GM23338 (cell line): Measurements from ENCODE around the gene KCNJ18. TPM values are rescaled to one million over a fixed set of nuclear protein-coding genes. Genes with fewer than 3 reads are reported as not detected.
"Not testable (repeated sequence)": the region's sequence is repeated elsewhere in the genome, so short reads cannot be mapped to it uniquely, and the experiment has no call there.

Experiments used
- ATAC-seq: fragments of 200-7000 bp; cut with Tn5 transposase; 3 replicates; pipeline ENCODE4 v1.9.1; 2020
- DNase-seq: peaks from one replicate; pipeline ENCODE4 v3.0.0-alpha.2; 2015; ENCODE audit warnings: low spot score
- H2AFZ ChIP-seq: fragments of 200-600 bp; sonication (generic); 2 replicates; pipeline ENCODE4 v1.8.0; 2016; ENCODE audit warnings: antibody characterized with exemption, mild to moderate bottlenecking, moderate library complexity
- H3F3A ChIP-seq: fragments of 200-600 bp; sonication (generic); replicated peaks from 2 replicates; pipeline ENCODE4 v1.8.0; 2017; ENCODE audit warnings: antibody characterized with exemption, mixed run types, low read depth
- H3K27ac ChIP-seq: fragments of 200-600 bp; sonication (generic); 2 replicates; pipeline ENCODE4 v1.6.1; 2016; ENCODE audit warnings: low read depth
- H3K27me3 ChIP-seq: fragments of 200-600 bp; sonication (generic); 2 replicates; pipeline ENCODE4 v1.8.0; 2016; ENCODE audit warnings: mild to moderate bottlenecking, mixed run types, moderate library complexity; ENCODE audit not compliant: insufficient read depth
- H3K36me3 ChIP-seq: fragments of 200-600 bp; sonication (generic); 2 replicates; pipeline ENCODE4 v1.8.0; 2016; ENCODE audit warnings: mild to moderate bottlenecking; ENCODE audit not compliant: insufficient read depth
- H3K4me1 ChIP-seq: fragments of 200-600 bp; sonication (generic); 2 replicates; pipeline ENCODE4 v1.8.0; 2016; ENCODE audit warnings: mild to moderate bottlenecking, moderate library complexity; ENCODE audit not compliant: insufficient read depth
- H3K4me2 ChIP-seq: fragments of 200-600 bp; sonication (generic); 2 replicates; pipeline ENCODE4 v1.7.1; 2017; ENCODE audit warnings: mixed run types
- H3K4me3 ChIP-seq: fragments of 200-600 bp; sonication (generic); 2 replicates; pipeline ENCODE4 v1.6.1; 2016; ENCODE audit warnings: mixed run types
- H3K79me2 ChIP-seq: fragments of 200-600 bp; sonication (generic); replicated peaks from 2 replicates; pipeline ENCODE4 v1.8.0; 2017; ENCODE audit warnings: mild to moderate bottlenecking; ENCODE audit not compliant: insufficient read depth
- H3K9me2 ChIP-seq: fragments of 200-600 bp; sonication (generic); 2 replicates; pipeline ENCODE4 v1.8.0; 2017; ENCODE audit not compliant: insufficient read depth
- H4K20me1 ChIP-seq: fragments of 200-600 bp; sonication (generic); replicated peaks from 2 replicates; pipeline ENCODE4 v1.8.0; 2017; ENCODE audit warnings: mild to moderate bottlenecking; ENCODE audit not compliant: insufficient read depth
- H3K27ac Mint-ChIP-seq: 2 replicates; pipeline ENCODE4 v1.8.0; 2020; ENCODE audit warnings: inconsistent platforms, mild to moderate bottlenecking, moderate library complexity, mixed read lengths
- H3K27me3 Mint-ChIP-seq: 3 replicates; pipeline ENCODE4 v1.8.0; 2022; ENCODE audit warnings: low read depth, mild to moderate bottlenecking, moderate library complexity, mixed read lengths, inconsistent platforms; ENCODE audit not compliant: insufficient read depth, poor library complexity
- H3K36me3 Mint-ChIP-seq: 3 replicates; pipeline ENCODE4 v1.8.0; 2021; ENCODE audit warnings: low read depth, mild to moderate bottlenecking, inconsistent platforms, moderate library complexity, mixed read lengths
- H3K4me1 Mint-ChIP-seq: 3 replicates; pipeline ENCODE4 v1.8.0; 2020; ENCODE audit warnings: mild to moderate bottlenecking, inconsistent platforms, mixed read lengths
- H3K4me3 Mint-ChIP-seq: 3 replicates; pipeline ENCODE4 v1.8.0; 2021; ENCODE audit warnings: moderate library complexity, mild to moderate bottlenecking, inconsistent platforms, mixed read lengths
- H3K9me3 Mint-ChIP-seq: 3 replicates; pipeline ENCODE4 v1.8.0; 2020; ENCODE audit warnings: moderate library complexity, mild to moderate bottlenecking, inconsistent platforms, mixed read lengths
- polyA plus RNA-seq: library from polyadenylated mRNA; unstranded; fragments of >200 nt; fragmentation: Nextera tagmentation; extraction: Ambion mirVana; gene quantifications from 2 replicates; pipeline ENCODE4 v1.2.1, GENCODE V29; 2016
- total RNA-seq: library from RNA; depleted of rRNA; stranded (reverse); fragments of >200 nt; shearing (Covaris generic); gene quantifications from 2 replicates; pipeline ENCODE4 v1.2.3, GENCODE V29; 2014

The KCNJ18 gene
- total and polyA plus RNA-seq, 2 experiments from 2014 or later = not detected

GRCh38 chr17:21656518-21657309 lies 35.6 kb upstream of the KCNJ18 start:
- H3K4me1 Mint-ChIP-seq, H3K27ac ChIP-seq, H3K79me2 ChIP-seq, H3K27me3 ChIP-seq, H3K36me3 ChIP-seq, H3K27me3 Mint-ChIP-seq, H4K20me1 ChIP-seq, H3K4me3 Mint-ChIP-seq, DNase-seq, ATAC-seq, H3K4me3 ChIP-seq, H3K27ac Mint-ChIP-seq, H2AFZ ChIP-seq, H3F3A ChIP-seq, H3K4me2 ChIP-seq, H3K4me1 ChIP-seq, H3K9me2 ChIP-seq: not testable (repeated sequence)
- Mint-ChIP-seq H3K9me3 (peaks cover 78% of the 10 kb centered on the region), H3K36me3 (peaks cover 18% of the 10 kb centered on the region; the same call in 2 of the 3 replicates)

- H4K20me1 ChIP-seq, H3K27ac ChIP-seq, H3K79me2 ChIP-seq, H3K9me2 ChIP-seq, H2AFZ ChIP-seq, H3K4me3 Mint-ChIP-seq, H3K4me1 Mint-ChIP-seq, H3K27me3 ChIP-seq, ATAC-seq, H3F3A ChIP-seq, H3K27me3 Mint-ChIP-seq, DNase-seq, H3K4me2 ChIP-seq, H3K4me3 ChIP-seq, H3K36me3 ChIP-seq, H3K4me1 ChIP-seq, H3K27ac Mint-ChIP-seq: not testable (repeated sequence)
- Mint-ChIP-seq H3K36me3 (peaks cover 21% of the 10 kb centered on the region), H3K9me3 (peaks cover 85% of the 10 kb centered on the region)
These were observed 32.7 kb upstream of the KCNJ18 start for GRCh38 chr17:21659635-21660034.

- not testable (repeated sequence) for H4K20me1 ChIP-seq, H3K4me3 Mint-ChIP-seq, H3K27me3 Mint-ChIP-seq, H3F3A ChIP-seq, DNase-seq, H3K36me3 ChIP-seq, H2AFZ ChIP-seq, H3K27me3 ChIP-seq, H3K4me2 ChIP-seq, H3K27ac Mint-ChIP-seq, H3K4me1 ChIP-seq, H3K4me1 Mint-ChIP-seq, H3K4me3 ChIP-seq, H3K9me2 ChIP-seq, ATAC-seq, H3K79me2 ChIP-seq, H3K27ac ChIP-seq
- Mint-ChIP-seq H3K36me3 (peaks cover 26% of the 10 kb centered on the region), H3K9me3 (peaks cover 88% of the 10 kb centered on the region)
These were observed 30.9 kb upstream of the KCNJ18 start for GRCh38 chr17:21661455-21661854.

GRCh38 chr17:21663166-21663565 lies 29.2 kb upstream of the KCNJ18 start:
- H3K27me3 ChIP-seq, H3K27ac ChIP-seq, H3K27me3 Mint-ChIP-seq, H3K36me3 ChIP-seq, H3K4me1 ChIP-seq, H3K4me1 Mint-ChIP-seq, H3K79me2 ChIP-seq, H2AFZ ChIP-seq, ATAC-seq, H3K4me2 ChIP-seq, H3F3A ChIP-seq, DNase-seq, H3K27ac Mint-ChIP-seq, H3K4me3 Mint-ChIP-seq, H3K4me3 ChIP-seq, H4K20me1 ChIP-seq, H3K9me2 ChIP-seq: not testable (repeated sequence)
- Mint-ChIP-seq H3K36me3 (peaks cover 39% of the 10 kb centered on the region), H3K9me3 (peaks cover 95% of the 10 kb centered on the region)

GRCh38 chr17:21663614-21664474 lies 28.5 kb upstream of the KCNJ18 start:
- Mint-ChIP-seq H3K36me3 (peaks cover 39% of the 10 kb centered on the region), H3K9me3 (peaks cover 95% of the 10 kb centered on the region)
- not testable (repeated sequence) for H3K4me1 ChIP-seq, H3K4me2 ChIP-seq, H3K9me2 ChIP-seq, H3K36me3 ChIP-seq, H3K27me3 ChIP-seq, H3K27ac Mint-ChIP-seq, H3K27me3 Mint-ChIP-seq, H3K27ac ChIP-seq, H3K4me3 Mint-ChIP-seq, H3F3A ChIP-seq, H3K4me3 ChIP-seq, H3K4me1 Mint-ChIP-seq, H3K79me2 ChIP-seq, H2AFZ ChIP-seq, ATAC-seq, H4K20me1 ChIP-seq, DNase-seq

- not testable (repeated sequence) for H3K79me2 ChIP-seq, H2AFZ ChIP-seq, H3K4me3 ChIP-seq, H3K27ac Mint-ChIP-seq, H3F3A ChIP-seq, DNase-seq, H3K36me3 ChIP-seq, ATAC-seq, H3K27me3 Mint-ChIP-seq, H3K4me1 Mint-ChIP-seq, H3K4me1 ChIP-seq, H4K20me1 ChIP-seq, H3K27ac ChIP-seq, H3K4me3 Mint-ChIP-seq, H3K9me2 ChIP-seq, H3K27me3 ChIP-seq, H3K4me2 ChIP-seq
- Mint-ChIP-seq H3K9me3 (peaks cover 97% of the 10 kb centered on the region), H3K36me3 (peaks cover 45% of the 10 kb centered on the region)
These were observed 27.2 kb upstream of the KCNJ18 start for GRCh38 chr17:21665171-21665570.
